HFFc6 (cell line): ENCODE data around the gene SYN1. TPM values are rescaled to one million over a fixed set of nuclear protein-coding genes. Genes with fewer than 3 reads are reported as not detected.
A peak's percentile ranks its signal among the peaks of the same experiment; 100 is the strongest.

Source experiments
- DNase-seq: peaks from one replicate; pipeline ENCODE4 v3.0.0-alpha.2; 2018
- H3K27ac Mint-ChIP-seq: 2 replicates; pipeline ENCODE4 v1.8.0; 2020; ENCODE audit warnings: mild to moderate bottlenecking, mixed read lengths
- H3K27me3 Mint-ChIP-seq: 2 replicates; pipeline ENCODE4 v1.8.0; 2021; ENCODE audit warnings: mild to moderate bottlenecking, moderate library complexity, mixed read lengths; ENCODE audit not compliant: insufficient read depth
- H3K36me3 Mint-ChIP-seq: 2 replicates; pipeline ENCODE4 v1.8.0; 2021; ENCODE audit warnings: low read depth, mixed read lengths
- H3K4me1 Mint-ChIP-seq: 2 replicates; pipeline ENCODE4 v1.8.0; 2020; ENCODE audit warnings: low read depth, mixed read lengths
- H3K4me3 Mint-ChIP-seq: 2 replicates; pipeline ENCODE4 v1.8.0; 2020; ENCODE audit warnings: mild to moderate bottlenecking, moderate library complexity, mixed read lengths
- H3K9me3 Mint-ChIP-seq: 2 replicates; pipeline ENCODE4 v1.8.0; 2020; ENCODE audit warnings: mild to moderate bottlenecking, mixed read lengths
- total RNA-seq, 6 experiments: library from RNA; stranded (reverse); fragmentation: NEBNext Ultra II Directional; extraction: Animal tissue kit (Norgen Biotek cat#: 25700); gene quantifications; 2 replicates in 1 of 6; 3 replicates in 5 of 6; pipeline ENCODE4 v1.2.3, GENCODE V29; 2021
- TF ChIP-seq, protein P1 (sequence below): fragments of 200-600 bp; sonication (generic); IDR thresholded peaks from 2 replicates; pipeline ENCODE4 v1.5.0; 2021; ENCODE audit warnings: antibody characterized with exemption, mild to moderate bottlenecking

Gene SYN1
- total RNA-seq, 6 experiments from 2014 or later, result 0.13 to 0.31 (median 0.19) TPM; not detected in 1

DNA sequence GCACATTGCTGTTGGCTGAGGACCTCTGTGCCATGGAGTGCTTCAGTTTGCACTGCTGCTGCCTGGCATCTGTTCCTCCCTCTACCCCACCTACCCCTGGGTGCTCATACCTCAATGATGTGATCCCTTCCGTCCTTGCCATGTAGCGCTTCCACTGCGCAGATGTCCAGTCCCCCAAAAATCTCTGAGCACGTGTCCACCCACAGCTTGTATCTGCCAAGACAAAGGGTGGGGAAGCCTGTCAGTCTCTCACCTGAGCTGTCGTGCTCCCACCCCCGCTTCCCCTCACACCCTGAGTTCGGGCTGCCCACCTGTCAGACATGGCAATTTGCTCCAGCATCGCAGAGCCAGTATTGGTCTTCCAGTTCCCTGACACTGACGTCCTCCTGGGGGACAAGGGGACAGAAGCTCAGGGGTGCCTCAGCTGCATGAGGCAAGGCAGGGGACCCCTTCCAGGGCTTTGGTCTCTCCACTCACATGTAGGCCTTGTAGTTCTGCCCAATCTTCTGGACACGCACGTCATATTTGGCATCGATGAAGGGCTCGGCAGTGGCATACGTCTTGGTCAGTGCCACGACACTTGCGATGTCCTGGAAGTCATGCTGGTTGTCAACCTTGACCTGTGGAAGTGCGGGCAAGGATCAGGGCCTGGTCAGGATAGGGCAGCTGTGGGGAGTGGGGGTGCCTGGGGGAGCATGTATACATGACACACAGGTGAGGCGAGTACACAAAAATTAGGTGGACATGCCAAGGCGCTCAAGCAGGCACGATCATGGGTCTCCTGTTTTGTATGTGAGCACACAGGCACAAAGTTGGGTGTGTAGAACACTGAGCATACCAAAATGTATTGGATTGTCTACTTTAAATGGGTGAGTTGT lies 43.4 kb downstream of the SYN1 start:
- no peak for DNase-seq
- Mint-ChIP-seq H3K4me3 (no peak overlapping the region), H3K4me1 (peaks cover 51% of the 10 kb centered on the region), H3K36me3 (peaks cover 9% of the 10 kb centered on the region; the same call in 1 of the 2 replicates), H3K9me3 (no peaks in the 10 kb centered on the region), H3K27ac (no peak overlapping the region), H3K27me3 (no peaks in the 10 kb centered on the region; the same call in 1 of the 2 replicates)
- TF ChIP-seq, protein P1, sequence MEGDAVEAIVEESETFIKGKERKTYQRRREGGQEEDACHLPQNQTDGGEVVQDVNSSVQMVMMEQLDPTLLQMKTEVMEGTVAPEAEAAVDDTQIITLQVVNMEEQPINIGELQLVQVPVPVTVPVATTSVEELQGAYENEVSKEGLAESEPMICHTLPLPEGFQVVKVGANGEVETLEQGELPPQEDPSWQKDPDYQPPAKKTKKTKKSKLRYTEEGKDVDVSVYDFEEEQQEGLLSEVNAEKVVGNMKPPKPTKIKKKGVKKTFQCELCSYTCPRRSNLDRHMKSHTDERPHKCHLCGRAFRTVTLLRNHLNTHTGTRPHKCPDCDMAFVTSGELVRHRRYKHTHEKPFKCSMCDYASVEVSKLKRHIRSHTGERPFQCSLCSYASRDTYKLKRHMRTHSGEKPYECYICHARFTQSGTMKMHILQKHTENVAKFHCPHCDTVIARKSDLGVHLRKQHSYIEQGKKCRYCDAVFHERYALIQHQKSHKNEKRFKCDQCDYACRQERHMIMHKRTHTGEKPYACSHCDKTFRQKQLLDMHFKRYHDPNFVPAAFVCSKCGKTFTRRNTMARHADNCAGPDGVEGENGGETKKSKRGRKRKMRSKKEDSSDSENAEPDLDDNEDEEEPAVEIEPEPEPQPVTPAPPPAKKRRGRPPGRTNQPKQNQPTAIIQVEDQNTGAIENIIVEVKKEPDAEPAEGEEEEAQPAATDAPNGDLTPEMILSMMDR, result no peak

DNA sequence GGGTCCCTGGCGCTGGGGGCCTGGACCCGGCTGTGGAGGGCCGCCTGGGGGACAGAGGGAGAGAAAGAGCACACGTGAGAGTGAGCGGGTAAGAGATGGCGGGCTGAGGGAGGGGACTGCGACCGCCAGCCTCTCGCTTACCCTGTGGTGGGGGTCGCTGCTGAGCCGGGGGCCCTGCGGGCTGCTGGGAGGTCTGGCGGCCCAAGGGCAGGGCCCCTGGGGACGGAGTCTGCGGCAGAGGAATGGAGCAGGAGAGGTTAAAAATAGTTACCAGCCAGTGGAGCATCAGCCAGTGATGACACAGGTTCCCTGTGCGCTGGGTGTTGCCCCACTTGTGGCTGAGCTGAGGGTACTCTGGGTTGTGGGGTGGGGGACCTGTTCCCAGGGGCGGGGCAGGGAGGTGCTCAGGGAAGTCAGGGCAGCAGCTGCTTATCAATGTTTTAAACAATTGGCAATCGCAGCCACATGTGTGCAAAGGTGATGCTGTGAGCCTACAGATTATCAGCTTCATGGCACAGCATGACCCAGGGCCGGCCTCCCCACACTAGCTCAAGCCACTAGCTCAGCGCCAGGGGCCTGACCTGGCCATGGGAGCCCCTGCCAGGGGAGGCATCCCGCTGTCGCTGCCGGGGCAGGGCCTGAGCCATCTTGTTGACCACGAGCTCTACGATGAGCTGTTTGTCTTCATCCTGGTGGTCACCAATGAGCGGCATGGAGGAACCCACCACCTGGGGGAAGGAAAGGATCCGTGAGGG lies 44.9 kb downstream of the SYN1 start:
- Mint-ChIP-seq H3K27ac (no peak overlapping the region), H3K4me1 (peaks cover 47% of the 10 kb centered on the region), H3K4me3 (no peak overlapping the region), H3K9me3 (no peaks in the 10 kb centered on the region), H3K27me3 (no peaks in the 10 kb centered on the region; the same call in 1 of the 2 replicates), H3K36me3 (peaks cover 21% of the 10 kb centered on the region; the same call in 1 of the 2 replicates)
- no peak for DNase-seq
- TF ChIP-seq, protein P1, result no peak

DNA sequence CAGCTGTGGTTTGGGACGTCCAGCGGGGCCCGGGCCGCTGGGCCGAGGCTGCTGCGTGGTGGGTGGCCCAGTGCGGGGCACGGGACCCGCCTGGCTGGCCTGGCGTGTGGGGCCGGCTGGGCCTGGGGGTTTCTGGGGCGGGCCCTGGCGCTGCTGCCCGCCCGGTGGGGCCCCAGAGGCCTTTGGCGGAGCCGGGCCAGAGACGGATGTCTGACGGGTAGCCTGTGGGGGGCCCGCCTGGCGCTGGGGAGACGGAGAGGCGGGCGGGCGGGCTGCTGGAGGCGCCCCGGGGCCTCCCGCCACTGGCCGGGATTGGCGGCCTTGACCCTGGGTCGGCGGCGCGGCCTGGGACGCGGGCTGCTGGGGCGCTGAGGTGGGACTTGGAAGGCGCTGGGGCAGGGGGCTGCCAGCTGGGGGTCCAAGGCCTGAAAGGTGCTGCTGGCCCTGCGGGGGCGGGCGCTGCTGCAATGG lies 45.5 kb downstream of the SYN1 start:
- H3K27me3 Mint-ChIP-seq, result no peaks in the 10 kb centered on the region; the same call in 1 of the 2 replicates
- peaks cover 23% of the 10 kb centered on the region for H3K36me3 Mint-ChIP-seq
- TF ChIP-seq, protein P1, result no peak
- H3K4me1 Mint-ChIP-seq, result peaks cover 41% of the 10 kb centered on the region
- no peak overlapping the region for H3K27ac Mint-ChIP-seq
- no peak overlapping the region for H3K4me3 Mint-ChIP-seq
- no peak for DNase-seq
- H3K9me3 Mint-ChIP-seq, result no peaks in the 10 kb centered on the region

DNA sequence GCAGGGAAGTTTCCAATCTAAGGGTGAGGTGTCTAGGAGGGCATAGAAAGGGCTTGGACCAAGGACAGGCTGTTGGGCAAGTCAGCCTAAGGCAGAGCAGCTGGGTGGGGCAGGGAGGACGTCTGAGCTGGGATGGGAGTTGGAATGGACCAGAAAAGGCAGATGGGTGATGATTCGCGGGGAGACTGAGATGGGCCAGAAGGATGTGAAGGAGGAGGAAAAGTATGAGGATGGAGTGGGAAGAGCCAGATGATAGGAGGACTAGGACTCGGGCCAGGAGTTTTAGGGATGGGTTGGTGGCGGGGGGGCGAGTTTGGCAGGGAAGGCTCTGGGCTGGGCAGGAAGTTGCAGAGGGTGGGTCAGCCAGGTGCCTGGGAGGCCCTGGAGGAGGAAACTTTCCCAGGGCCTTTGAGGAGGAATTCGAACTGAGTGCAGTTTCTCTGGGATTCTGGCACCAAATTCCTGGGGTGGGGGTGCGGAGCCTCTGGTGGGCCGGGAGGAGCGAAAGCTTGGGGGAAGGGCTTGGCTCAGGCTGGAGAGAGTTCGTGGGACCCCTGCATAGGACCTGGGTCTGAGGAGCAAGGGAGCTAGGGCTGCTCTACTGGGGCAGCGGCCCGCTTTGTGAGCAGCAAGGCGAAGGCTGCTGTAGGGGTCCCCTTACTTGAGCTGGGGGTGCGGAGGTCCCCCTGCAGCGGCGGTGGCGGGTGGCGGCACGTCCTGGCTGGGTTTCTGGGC lies 46.1 kb downstream of the SYN1 start:
- peaks cover 26% of the 10 kb centered on the region for H3K36me3 Mint-ChIP-seq
- H3K9me3 Mint-ChIP-seq, result no peaks in the 10 kb centered on the region
- DNase-seq, result no peak
- peaks cover 37% of the 10 kb centered on the region for H3K4me1 Mint-ChIP-seq
- no peaks in the 10 kb centered on the region; the same call in 1 of the 2 replicates for H3K27me3 Mint-ChIP-seq
- TF ChIP-seq, protein P1, result no peak
- H3K4me3 Mint-ChIP-seq, result peak overlapping the region; percentile 64
- peak overlapping the region; percentile 70 for H3K27ac Mint-ChIP-seq

DNA sequence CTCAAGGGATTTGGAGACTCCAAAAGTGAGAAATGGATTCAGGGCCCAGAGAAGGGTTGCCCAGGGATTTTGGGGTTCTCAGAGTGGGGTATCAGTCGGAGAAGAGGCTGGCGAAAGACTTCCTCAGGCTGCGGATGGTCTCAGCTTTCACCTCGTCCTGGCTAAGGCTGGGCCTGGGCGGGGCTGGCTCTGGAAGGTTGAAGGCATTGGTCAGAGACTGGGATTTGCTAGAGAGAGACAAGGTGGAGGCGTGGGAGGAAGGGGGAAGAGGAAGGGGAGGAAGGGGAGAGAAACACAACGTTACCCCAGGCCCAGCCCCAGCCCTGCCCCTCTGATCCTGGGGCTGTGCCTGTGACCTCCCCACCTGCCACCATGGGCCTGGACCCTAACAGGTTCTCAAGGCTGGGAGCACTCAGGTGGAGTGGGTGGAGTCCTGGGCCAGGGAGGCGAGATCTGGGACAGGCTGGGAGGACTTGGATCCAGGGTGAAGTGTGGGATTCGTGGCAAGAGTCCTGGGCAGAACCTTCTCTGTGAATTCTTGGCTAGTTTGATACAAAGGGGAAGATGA lies 46.8 kb downstream of the SYN1 start:
- Mint-ChIP-seq H3K4me3 (peak overlapping the region; percentile 64), H3K27me3 (no peaks in the 10 kb centered on the region; the same call in 1 of the 2 replicates), H3K9me3 (no peaks in the 10 kb centered on the region), H3K4me1 (peaks cover 31% of the 10 kb centered on the region), H3K27ac (peak overlapping the region; percentile 70), H3K36me3 (peaks cover 26% of the 10 kb centered on the region)
- TF ChIP-seq, protein P1, result no peak
- DNase-seq, result no peak
